Measurements from ENCODE around the gene IGFBP2.

GRCh38 chr2:216591480-216591879 lies 41.7 kb upstream of the IGFBP2 start:
- TF ChIP-seq CTCF (IDR thresholded peaks at IDR 0.05), result no peak
- no peak for TF ChIP-seq POLR2A (IDR thresholded peaks at IDR 0.05)

Data from esophagus squamous epithelium (tissue), 4 donors.